HG03520 (cell line): ENCODE results near the gene CFAP410.
"Not testable (repeated sequence)": the region's sequence is repeated elsewhere in the genome, so short reads cannot be mapped to it uniquely, and the experiment has no call there.

Experiments
- ATAC-seq: cut with Tn5 transposase; IDR thresholded peaks from one replicate; pipeline ENCODE4 v1.9.1; 2021; ENCODE audit warnings: mild to moderate bottlenecking, moderate library complexity; ENCODE audit not compliant: unreplicated experiment

Gene CFAP410

DNA sequence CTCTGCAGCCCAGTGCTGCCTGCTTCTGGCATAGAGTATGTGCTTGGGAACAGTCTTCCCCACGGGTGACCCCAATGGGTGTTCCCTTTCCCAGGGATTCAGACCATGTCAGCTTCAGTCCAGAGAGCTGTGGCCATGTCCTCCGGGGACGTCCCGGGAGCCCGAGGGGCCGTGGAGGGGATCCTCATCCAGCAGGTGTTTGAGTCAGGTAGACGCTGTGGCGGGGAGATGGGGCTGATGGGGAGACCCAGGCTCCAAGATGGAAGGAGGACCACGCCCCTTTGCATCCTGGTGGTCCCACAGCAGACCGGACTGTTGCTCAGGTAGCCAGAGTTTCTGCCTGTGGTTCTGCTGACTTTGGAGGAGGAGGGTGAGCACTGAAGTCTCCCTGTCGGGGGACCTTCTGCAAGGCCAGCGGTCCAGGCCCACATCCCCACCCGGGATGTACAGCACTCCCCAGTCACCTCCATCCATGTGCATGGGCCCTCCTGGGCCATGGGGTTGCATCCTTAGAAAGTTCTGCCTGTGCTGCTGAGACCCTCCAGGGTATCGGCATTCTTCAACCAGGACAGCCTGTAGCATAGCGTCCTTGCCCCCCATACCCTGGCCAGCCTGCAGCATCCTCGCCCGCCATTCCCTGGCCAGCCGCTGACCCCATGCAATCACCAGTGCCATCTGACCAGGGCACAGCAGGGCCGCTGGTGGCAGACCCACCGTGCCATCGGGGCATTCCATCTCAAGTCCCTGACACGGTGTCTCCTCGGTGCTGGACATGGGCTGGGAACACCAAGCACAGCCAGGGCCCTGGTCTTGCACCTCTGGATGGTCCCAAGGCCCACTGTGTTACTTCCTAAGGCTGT lies 50.7 kb downstream of the CFAP410 start:
- no peak for ATAC-seq

DNA sequence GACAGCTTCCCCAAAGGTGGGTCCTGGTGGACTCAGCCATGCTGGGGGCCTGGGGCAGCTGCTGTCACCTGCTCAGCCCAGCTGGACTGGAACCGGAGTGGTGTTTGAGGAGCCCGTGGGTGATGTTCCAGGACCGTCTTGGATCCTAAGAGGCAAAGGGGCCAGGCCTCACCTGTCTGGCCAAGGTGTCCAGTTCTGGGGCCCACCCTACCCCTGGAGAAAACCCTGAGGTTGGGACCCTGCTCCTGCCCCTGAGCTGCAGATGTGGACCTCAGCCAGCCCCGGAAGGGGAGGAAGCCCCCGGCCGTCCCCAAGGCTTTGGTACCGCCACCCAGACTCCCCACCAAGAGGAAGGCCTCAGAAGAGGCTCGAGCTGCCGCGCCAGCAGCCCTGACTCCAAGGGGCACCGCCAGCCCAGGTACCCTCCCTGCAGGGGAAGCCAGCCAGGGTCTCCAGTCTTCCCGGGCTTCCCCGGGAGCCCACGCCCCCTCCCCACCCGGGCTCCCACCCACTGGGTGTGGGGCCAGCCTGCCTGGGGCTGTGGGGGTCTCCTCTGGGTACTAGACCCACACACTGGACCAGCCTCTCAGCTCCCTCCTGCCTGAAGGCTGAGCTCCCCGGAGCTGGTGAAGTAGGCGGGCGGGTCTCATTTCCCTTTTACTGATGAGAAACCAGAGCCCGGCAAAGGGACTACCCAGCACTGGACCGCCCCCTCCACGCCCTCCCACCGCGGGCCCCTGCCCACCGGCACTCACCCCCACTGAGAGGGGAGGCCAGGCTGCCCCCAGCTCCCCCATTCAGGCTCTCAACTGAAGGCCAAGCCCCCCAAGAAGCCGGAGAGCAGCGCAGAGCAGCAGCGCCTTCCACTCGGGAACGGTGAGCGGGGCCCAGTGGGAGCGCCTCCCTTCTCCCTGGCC lies 52.2 kb downstream of the CFAP410 start:
- no peak for ATAC-seq

DNA sequence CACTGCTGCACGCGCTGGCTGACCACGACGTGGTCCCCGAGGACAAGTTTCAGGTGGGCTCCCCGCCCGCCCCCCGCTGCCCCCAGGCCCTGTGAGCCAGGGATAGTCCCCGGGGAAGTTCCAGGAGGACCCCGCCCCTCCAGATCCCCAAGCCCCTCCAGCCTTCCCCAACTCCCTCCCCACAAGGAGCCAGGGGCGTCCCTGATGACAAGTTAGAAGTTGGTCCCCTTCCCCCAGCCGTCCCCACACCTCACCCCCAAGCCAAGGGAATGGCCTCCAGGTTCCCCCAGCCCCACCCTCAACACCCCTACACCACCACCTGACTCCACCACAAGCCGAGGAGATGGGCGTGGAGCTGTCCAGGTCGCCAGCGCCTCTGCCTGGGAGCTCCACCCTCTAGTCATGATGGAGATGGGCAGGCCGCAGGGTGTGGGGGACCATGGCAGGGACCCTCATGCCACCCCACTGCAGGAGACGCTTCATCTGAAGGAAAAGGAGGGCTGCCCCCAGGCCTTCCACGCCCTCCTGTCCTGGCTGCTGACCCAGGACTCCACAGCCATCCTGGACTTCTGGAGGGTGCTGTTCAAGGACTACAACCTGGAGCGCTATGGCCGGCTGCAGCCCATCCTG lies 53.0 kb downstream of the CFAP410 start:
- no peak for ATAC-seq

DNA sequence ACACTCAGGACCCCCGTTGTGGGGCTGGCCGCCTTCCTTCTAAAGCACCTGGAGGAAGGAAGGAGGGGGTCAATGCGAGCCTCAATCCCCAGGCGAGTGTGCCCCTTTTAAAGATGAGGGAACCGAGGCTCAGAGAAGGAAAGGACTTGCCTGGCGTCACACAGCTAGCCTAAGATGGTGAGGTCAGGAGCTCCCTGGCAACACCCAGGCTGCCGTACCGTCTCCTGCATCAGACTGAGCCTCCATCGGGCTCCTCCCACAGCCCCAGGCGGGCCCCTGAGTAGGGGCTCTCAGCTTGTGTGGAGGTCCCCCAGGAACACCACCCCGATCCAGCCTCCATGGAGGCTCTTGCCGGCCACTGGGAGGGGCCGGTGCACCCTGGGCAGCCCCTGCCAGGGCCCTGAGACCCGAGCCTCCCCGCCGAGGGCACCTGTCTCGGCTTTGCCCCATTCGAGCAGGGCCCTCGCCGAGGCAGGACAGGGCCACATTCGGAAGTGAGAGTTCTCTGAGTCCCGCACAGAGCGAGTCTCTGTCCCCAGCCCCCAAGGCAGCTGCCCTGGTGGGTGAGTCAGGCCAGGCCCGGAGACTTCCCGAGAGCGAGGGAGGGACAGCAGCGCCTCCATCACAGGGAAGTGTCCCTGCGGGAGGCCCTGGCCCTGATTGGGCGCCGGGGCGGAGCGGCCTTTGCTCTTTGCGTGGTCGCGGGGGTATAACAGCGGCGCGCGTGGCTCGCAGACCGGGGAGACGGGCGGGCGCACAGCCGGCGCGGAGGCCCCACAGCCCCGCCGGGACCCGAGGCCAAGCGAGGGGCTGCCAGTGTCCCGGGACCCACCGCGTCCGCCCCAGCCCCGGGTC lies 53.8 kb downstream of the CFAP410 start, which contains the start of gene AIRE:
AIRE (plus strand) TSS at position 739 of the 855 bp plus-strand sequence. CDS start 131 bp downstream, outside the sequence.
- no peak for ATAC-seq

DNA sequence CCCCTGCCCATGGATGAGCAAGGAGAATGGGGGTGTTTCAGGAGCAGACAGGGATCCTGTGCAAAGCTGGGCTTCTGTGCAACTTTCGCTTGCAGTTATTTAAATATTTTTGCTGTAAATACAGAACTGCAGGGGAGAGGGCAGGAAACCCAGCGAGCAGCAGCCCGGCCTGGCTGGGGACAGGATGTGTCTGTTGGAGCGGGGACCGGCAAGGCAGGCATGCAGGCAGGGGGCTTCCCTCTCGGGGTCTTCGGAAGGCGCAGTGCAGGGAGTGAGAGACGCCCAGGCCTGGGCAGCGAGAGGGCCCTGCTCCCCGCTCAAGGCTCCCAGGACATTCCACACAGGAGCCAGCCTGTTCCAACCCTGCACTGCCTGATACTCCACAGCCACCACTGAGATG lies 55.2 kb downstream of the CFAP410 start:
- no peak for ATAC-seq

DNA sequence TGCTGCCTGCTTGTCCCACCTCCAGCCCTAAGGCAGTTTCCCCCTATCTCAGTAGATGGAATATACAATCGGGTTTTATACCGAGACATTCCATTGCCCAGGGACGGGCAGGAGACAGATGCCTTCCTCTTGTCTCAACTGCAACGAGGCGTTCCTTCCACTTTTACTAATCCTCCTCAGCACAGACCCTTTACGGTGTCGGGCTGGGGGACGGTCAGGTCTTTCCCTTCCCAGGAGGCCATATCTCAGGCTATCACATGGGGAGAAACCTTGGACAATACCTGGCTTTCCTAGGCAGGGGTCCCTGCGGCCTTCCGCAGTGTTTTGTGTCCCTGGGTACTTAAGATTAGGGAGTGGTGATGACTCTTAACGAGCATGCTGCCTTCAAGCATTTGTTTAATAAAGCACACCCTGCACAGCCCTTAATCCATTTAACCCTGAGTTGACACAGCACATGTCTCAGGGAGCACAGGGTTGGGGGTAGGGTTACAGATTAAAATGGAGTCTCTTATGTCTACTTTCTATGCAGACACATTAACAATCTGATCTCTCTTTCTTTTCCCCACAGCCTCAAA lies 55.9 kb downstream of the CFAP410 start:
- ATAC-seq, result not testable (repeated sequence)

DNA sequence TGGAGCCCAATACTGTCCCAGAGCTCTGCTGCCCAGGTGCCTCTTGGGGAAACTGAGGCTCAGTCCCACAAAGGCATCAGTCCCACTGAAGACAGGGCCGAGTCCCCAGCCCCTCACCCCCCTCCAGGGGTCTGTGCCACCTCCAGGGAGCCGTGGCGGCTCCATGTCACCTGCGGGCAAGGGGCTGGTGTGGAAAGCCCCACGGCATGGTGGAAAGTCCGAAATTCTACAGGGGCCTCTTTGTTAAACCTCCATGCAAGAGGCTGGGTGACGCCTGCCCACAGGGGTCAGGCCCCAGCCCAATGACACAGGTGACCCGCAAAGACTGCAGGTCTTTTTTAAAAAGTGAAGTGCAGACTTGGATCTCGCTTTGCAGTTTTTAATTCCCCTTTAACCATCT lies 56.8 kb downstream of the CFAP410 start:
- ATAC-seq, result no peak

DNA sequence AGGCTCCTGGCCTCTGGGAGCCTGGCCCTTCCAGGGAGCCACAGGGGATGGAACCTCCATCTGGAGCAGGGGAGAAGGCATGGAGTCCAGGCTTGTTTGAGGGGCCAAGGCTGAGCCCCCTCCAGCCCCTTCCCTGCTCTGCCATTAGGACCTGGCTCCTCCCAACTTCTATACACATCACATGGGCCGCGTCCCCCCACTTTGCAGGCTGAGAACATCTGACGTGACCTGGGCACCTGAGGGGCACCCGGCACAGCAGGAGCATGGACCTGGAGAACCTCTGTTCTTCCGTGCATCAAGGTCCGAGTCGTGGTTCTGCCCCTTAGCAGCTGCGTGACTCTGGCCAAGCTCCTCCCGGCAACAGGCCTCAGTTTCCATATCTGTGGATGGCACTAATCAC lies 57.4 kb downstream of the CFAP410 start:
- no peak for ATAC-seq

DNA sequence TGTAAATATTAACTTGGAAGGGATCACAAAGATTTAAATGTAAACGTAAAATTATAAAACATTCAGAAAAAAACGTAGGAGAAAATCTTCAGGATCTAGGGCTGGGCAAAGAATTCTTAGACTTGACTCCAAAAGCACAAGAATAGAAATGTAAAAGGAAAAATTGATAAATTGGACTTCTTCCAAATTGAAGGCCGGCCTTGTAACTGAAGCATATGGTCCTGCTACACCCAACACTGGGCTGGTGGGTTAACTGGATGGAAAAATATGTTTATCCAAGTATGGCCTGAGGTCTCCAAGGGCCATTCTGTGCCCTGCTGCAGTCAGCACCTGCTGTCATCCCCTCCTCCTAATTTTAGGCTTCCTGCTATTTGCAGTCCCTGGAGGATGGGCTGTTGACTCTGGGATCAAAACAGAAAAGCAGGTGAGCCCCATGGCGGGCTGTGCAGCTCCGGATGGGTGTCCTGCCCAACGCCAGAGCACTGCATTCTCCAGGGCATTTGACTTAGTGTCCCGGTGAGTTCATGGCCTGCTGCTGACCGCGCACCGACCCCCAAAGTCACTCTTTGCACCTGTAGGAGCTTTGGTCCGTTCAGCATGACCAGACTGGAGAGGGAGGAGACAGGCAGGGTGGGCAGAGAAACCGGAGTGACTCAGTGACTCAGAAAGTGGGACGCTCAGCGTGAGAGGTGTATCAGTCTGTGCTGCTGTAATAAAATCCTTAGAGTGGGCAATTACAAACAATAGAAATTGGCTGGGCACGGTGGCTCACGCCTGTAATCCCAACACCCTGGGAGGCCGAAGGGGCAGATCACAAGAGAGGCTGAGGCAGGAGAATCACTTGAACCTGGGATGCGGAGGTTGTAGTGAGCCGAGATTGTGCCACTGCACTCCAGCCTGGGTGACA lies 59.6 kb downstream of the CFAP410 start:
- no peak for ATAC-seq
